GM12892 (cell line): ENCODE data around the gene RFC3.

Experiments
- POLR2A ChIP-seq: IDR thresholded peaks from 2 replicates; pipeline ENCODE4 v1.6.1; 2011; ENCODE audit warnings: low read depth, low read length, control low read depth
- POLR2AphosphoS5 ChIP-seq: IDR thresholded peaks from 2 replicates; pipeline ENCODE4 v1.6.1; 2011; ENCODE audit warnings: low read depth, low read length, control low read depth
- TAF1 ChIP-seq: IDR thresholded peaks from 2 replicates; pipeline ENCODE4 v1.6.1; 2011; ENCODE audit warnings: low read depth, mild to moderate bottlenecking, control low read depth, low read length, borderline replicate concordance

GRCh38 chr13:33859691-33860303, 41.8 kb downstream of the RFC3 start:
- TF ChIP-seq TAF1 (no peak), POLR2A (no peak), POLR2AphosphoS5 (no peak)
